ENCODE results near the gene FCHSD2.

Gene FCHSD2

GRCh38 chr11:72818971-72819370 lies 323.1 kb downstream of the FCHSD2 start:
- Histone ChIP-seq H3K4me1 (ENCODE audit: insufficient read depth, low read length) (peaks cover 25% of the 10 kb centered on the region), H3K27me3 (ENCODE audit: insufficient read depth, low read length, poor library complexity) (no peaks in the 10 kb centered on the region), H3K4me2 (ENCODE audit: insufficient read depth, low read length) (no peak overlapping the region), H3K4me3 (ENCODE audit: low read depth in 1 of 2, low read length in 2 of 2) (no peak overlapping the region), H3K9ac (ENCODE audit: low read depth, low read length) (no peak overlapping the region), H3K27ac (ENCODE audit: low read length) (no peak overlapping the region), H3K79me2 (ENCODE audit: insufficient read depth, low read length) (peaks cover 41% of the 10 kb centered on the region), H2AFZ (ENCODE audit: low read depth, low read length) (no peak overlapping the region), H3K36me3 (ENCODE audit: insufficient read depth, low read length) (peaks cover 73% of the 10 kb centered on the region), H3K9me3 (ENCODE audit: insufficient read depth, low read length, severe bottlenecking) (no peaks in the 10 kb centered on the region), H4K20me1 (ENCODE audit: insufficient read depth, low read length) (peaks cover 12% of the 10 kb centered on the region)
- DNase-seq: no peak
- no peak for ATAC-seq (ENCODE audit: insufficient read depth, low read depth)
- TF ChIP-seq CTCF (IDR thresholded peaks at IDR 0.05; ENCODE audit: borderline replicate concordance, extremely low read depth, low read length, poor library complexity, severe bottlenecking): no peak
- no peak for TF ChIP-seq EZH2 (IDR thresholded peaks at IDR 0.05; ENCODE audit: borderline replicate concordance, low read depth, low read length, severe bottlenecking)

GRCh38 chr11:72817966-72818365 lies 324.2 kb downstream of the FCHSD2 start:
- no peak overlapping the region for H2AFZ ChIP-seq (ENCODE audit: low read depth, low read length)
- ATAC-seq (ENCODE audit: insufficient read depth, low read depth) (no peak), DNase-seq (no peak)
- H3K79me2 ChIP-seq (ENCODE audit: insufficient read depth, low read length): peaks cover 50% of the 10 kb centered on the region
- H3K27ac ChIP-seq (ENCODE audit: low read length): 0 out of 2 replicates have a peak overlapping the region, but pooled peaks have one; percentile 3
- H3K9ac ChIP-seq (ENCODE audit: low read depth, low read length): no peak overlapping the region
- H3K9me3 ChIP-seq (ENCODE audit: insufficient read depth, low read length, severe bottlenecking): no peaks in the 10 kb centered on the region
- H3K4me1 ChIP-seq (ENCODE audit: insufficient read depth, low read length): peaks cover 34% of the 10 kb centered on the region
- H3K4me2 ChIP-seq (ENCODE audit: insufficient read depth, low read length): 0 out of 2 replicates have a peak overlapping the region, but pooled peaks have one; percentile 8
- no peak overlapping the region for H3K4me3 ChIP-seq (ENCODE audit: low read depth in 1 of 2, low read length in 2 of 2)
- no peaks in the 10 kb centered on the region for H3K27me3 ChIP-seq (ENCODE audit: insufficient read depth, low read length, poor library complexity)
- no peak for TF ChIP-seq EZH2 (IDR thresholded peaks at IDR 0.05; ENCODE audit: borderline replicate concordance, low read depth, low read length, severe bottlenecking)
- TF ChIP-seq CTCF (IDR thresholded peaks at IDR 0.05; ENCODE audit: borderline replicate concordance, extremely low read depth, low read length, poor library complexity, severe bottlenecking): no peak
- H3K36me3 ChIP-seq (ENCODE audit: insufficient read depth, low read length): peaks cover 63% of the 10 kb centered on the region
- H4K20me1 ChIP-seq (ENCODE audit: insufficient read depth, low read length): peaks cover 10% of the 10 kb centered on the region; the same call in 1 of the 2 replicates

- H4K20me1 ChIP-seq (ENCODE audit: insufficient read depth, low read length): peaks cover 13% of the 10 kb centered on the region
- DNase-seq (peak; percentile 62), ATAC-seq (ENCODE audit: insufficient read depth, low read depth) (no peak)
- peaks cover 48% of the 10 kb centered on the region for H3K4me1 ChIP-seq (ENCODE audit: insufficient read depth, low read length)
- TF ChIP-seq EZH2 (IDR thresholded peaks at IDR 0.05; ENCODE audit: borderline replicate concordance, low read depth, low read length, severe bottlenecking) (no peak), CTCF (IDR thresholded peaks at IDR 0.05; ENCODE audit: borderline replicate concordance, extremely low read depth, low read length, poor library complexity, severe bottlenecking) (no peak)
- peaks cover 48% of the 10 kb centered on the region for H3K36me3 ChIP-seq (ENCODE audit: insufficient read depth, low read length)
- peak overlapping the region in 1 of 2 experiments; percentile 92; a peak in 2 of 4 replicates for H3K4me3 ChIP-seq (ENCODE audit: low read depth in 1 of 2, low read length in 2 of 2)
- H2AFZ ChIP-seq (ENCODE audit: low read depth, low read length): no peak overlapping the region
- peaks cover 64% of the 10 kb centered on the region for H3K79me2 ChIP-seq (ENCODE audit: insufficient read depth, low read length)
- H3K9ac ChIP-seq (ENCODE audit: low read depth, low read length): peak overlapping the region; percentile 95
- H3K27ac ChIP-seq (ENCODE audit: low read length): peak overlapping the region; percentile 97
- H3K4me2 ChIP-seq (ENCODE audit: insufficient read depth, low read length): peak overlapping the region; percentile 93
- no peaks in the 10 kb centered on the region for H3K27me3 ChIP-seq (ENCODE audit: insufficient read depth, low read length, poor library complexity)
- no peaks in the 10 kb centered on the region for H3K9me3 ChIP-seq (ENCODE audit: insufficient read depth, low read length, severe bottlenecking)
These were observed 325.6 kb downstream of the FCHSD2 start for GRCh38 chr11:72816404-72816990.

Data from DND-41 (cell line).